Measurements from ENCODE around the gene SON. TPM values are rescaled to one million over a fixed set of nuclear protein-coding genes. Genes with fewer than 3 reads are reported as not detected.
A peak's percentile ranks its signal among the peaks of the same experiment; 100 is the strongest.

SON gene
- total RNA-seq, 1 donor from 2014 or later: 230 TPM

GRCh38 chr21:33560965-33561364 lies 18.1 kb downstream of the SON start:
- H3K4me3 ChIP-seq (ENCODE audit: low read depth, low read length): no peak overlapping the region
- no peak for TF ChIP-seq CTCF (conservative IDR thresholded peaks at IDR 0.05; ENCODE audit: low read depth, low read length)
- no peak for DNase-seq (ENCODE audit: low read depth)

DNA sequence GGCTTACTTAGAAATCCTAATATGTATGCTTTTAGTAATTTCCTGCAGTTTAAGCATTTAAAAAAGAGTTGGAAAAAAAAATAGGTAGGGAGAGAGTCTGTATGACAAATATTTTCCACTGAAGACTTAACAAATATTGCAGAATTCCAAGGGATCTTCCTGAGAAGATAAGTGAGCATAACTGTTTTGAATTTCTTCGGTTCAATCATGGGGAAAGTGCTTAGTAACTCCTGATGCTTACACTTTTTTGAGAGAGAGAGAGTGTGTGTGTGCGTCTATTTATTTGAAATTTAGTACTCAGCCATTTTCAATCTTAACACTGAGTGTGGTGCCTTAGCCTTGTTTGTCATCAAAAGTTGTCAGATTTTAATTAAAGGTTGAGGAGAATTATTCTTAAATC lies 18.5 kb downstream of the SON start:
- no peak for DNase-seq (ENCODE audit: low read depth)
- TF ChIP-seq CTCF (conservative IDR thresholded peaks at IDR 0.05; ENCODE audit: low read depth, low read length): no peak
- no peak overlapping the region for H3K4me3 ChIP-seq (ENCODE audit: low read depth, low read length)

DNA sequence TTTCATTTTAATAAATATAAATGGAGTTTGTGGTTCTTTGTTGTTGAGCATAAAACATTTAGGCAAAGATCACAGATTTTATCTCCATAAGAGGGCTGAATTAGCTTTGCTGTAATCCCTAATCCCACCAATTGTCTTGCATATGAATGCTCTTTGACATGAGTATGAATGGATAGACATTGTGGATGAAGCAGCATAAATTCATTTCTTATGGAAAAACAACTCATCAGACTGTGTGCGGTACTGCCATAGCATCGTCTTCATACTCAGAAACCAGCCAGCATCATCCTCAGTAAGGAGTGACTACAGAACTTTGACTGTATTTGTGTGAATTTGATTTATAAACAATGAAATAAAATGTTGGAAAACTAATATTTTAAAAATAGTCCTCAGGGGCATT lies 19.6 kb downstream of the SON start:
- no peak overlapping the region for H3K4me3 ChIP-seq (ENCODE audit: low read depth, low read length)
- no peak for TF ChIP-seq CTCF (conservative IDR thresholded peaks at IDR 0.05; ENCODE audit: low read depth, low read length)
- DNase-seq (ENCODE audit: low read depth): no peak

GRCh38 chr21:33566514-33566913 lies 23.7 kb downstream of the SON start:
- TF ChIP-seq CTCF (conservative IDR thresholded peaks at IDR 0.05; ENCODE audit: low read depth, low read length): no peak
- no peak for DNase-seq (ENCODE audit: low read depth)
- no peak overlapping the region for H3K4me3 ChIP-seq (ENCODE audit: low read depth, low read length)

GRCh38 chr21:33567914-33568313 lies 25.1 kb downstream of the SON start:
- DNase-seq (ENCODE audit: low read depth): no peak
- no peak overlapping the region for H3K4me3 ChIP-seq (ENCODE audit: low read depth, low read length)
- TF ChIP-seq CTCF (conservative IDR thresholded peaks at IDR 0.05; ENCODE audit: low read depth, low read length): no peak

GRCh38 chr21:33568448-33568847 lies 25.6 kb downstream of the SON start:
- DNase-seq (ENCODE audit: low read depth): no peak
- no peak for TF ChIP-seq CTCF (conservative IDR thresholded peaks at IDR 0.05; ENCODE audit: low read depth, low read length)
- H3K4me3 ChIP-seq (ENCODE audit: low read depth, low read length): no peak overlapping the region

DNA sequence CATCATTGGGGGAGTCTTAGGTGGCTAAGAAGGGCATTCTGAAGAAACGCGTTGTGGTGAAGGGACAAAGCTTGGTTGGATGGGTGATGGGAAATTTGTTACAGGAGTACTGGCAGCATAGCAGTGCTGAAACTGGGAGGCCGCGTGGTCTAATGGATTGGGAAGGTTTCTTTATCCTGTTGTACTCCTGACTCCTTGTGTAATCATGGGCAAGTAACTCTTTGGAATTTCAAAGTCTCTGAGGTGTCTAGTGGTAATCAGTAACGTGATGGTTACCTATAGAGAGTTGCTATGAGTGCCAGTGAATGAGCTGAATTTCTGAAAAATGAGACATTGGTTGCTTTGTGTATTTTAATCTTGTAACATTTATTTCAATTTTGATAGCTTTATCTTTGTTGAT lies 27.2 kb downstream of the SON start:
- peak; percentile 18 for DNase-seq (ENCODE audit: low read depth)
- TF ChIP-seq CTCF (conservative IDR thresholded peaks at IDR 0.05; ENCODE audit: low read depth, low read length): no peak
- H3K4me3 ChIP-seq (ENCODE audit: low read depth, low read length): no peak overlapping the region

Data from epithelial cell of proximal tubule (primary cell).